Measurements from ENCODE around the gene NTF4. TPM values are rescaled to one million over a fixed set of nuclear protein-coding genes. Genes with fewer than 3 reads are reported as not detected.
"Not testable (repeated sequence)": the region's sequence is repeated elsewhere in the genome, so short reads cannot be mapped to it uniquely, and the experiment has no call there.

Gene NTF4
- total RNA-seq, 1 experiment from 2014 or later = 0.18 TPM

- peak overlapping the region; percentile 30; the same call in 1 of the 2 replicates for H2AFZ ChIP-seq (ENCODE audit: low read length)
- ATAC-seq (peak; percentile 49), DNase-seq (peak; percentile 55)
- no peak for TF ChIP-seq EZH2phosphoT487 (IDR thresholded peaks at IDR 0.05; ENCODE audit: borderline replicate concordance, low read length)
- TF ChIP-seq, protein P1, sequence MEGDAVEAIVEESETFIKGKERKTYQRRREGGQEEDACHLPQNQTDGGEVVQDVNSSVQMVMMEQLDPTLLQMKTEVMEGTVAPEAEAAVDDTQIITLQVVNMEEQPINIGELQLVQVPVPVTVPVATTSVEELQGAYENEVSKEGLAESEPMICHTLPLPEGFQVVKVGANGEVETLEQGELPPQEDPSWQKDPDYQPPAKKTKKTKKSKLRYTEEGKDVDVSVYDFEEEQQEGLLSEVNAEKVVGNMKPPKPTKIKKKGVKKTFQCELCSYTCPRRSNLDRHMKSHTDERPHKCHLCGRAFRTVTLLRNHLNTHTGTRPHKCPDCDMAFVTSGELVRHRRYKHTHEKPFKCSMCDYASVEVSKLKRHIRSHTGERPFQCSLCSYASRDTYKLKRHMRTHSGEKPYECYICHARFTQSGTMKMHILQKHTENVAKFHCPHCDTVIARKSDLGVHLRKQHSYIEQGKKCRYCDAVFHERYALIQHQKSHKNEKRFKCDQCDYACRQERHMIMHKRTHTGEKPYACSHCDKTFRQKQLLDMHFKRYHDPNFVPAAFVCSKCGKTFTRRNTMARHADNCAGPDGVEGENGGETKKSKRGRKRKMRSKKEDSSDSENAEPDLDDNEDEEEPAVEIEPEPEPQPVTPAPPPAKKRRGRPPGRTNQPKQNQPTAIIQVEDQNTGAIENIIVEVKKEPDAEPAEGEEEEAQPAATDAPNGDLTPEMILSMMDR (conservative IDR thresholded peaks at IDR 0.05; ENCODE audit: low read depth, low read length) = peak; percentile 30; the same call in 1 of the 2 replicates
- no peaks in the 10 kb centered on the region for H3K27me3 ChIP-seq (ENCODE audit: low read length)
- no peak overlapping the region for H3K9ac ChIP-seq (ENCODE audit: low read length)
- peak overlapping the region; percentile 60 for H3K4me3 ChIP-seq (ENCODE audit: low read length)
- peak overlapping the region; percentile 77 for H3K4me2 ChIP-seq (ENCODE audit: low read length)
- H4K20me1 ChIP-seq (ENCODE audit: low read length) = no peaks in the 10 kb centered on the region
- H3K79me2 ChIP-seq (ENCODE audit: low read length) = no peaks in the 10 kb centered on the region
- no peak overlapping the region for H3K27ac ChIP-seq (ENCODE audit: low read length)
- intact Hi-C loops (cut with micrococcal nuclease) = no loop called here
- H3K9me2 ChIP-seq (replicated peaks; ENCODE audit: low read length) = no peaks in the 10 kb centered on the region
- H3K4me1 ChIP-seq (ENCODE audit: insufficient read depth, low read length) = peaks cover 10% of the 10 kb centered on the region; the same call in 1 of the 2 replicates
- H3F3A ChIP-seq (ENCODE audit: low read length, unreplicated experiment) = no peaks in the 10 kb centered on the region
- no peaks in the 10 kb centered on the region for H3K36me3 ChIP-seq (ENCODE audit: low read depth, low read length)
- no peaks in the 10 kb centered on the region for H3K9me3 ChIP-seq (ENCODE audit: low read length)
- CTCF ChIA-PET = no interaction called here
- POLR2A ChIA-PET (ENCODE audit: unreplicated experiment) = interaction anchor here (0.5 kb wide), 1 partner anchor 10 kb away, joined by 3 read pairs; no protein-coding TSS in a partner anchor
- BruUV-seq (replicated peaks) = no TSS peak
Observed at GRCh38 chr19:49019242-49019932, 45.2 kb downstream of the NTF4 start.

DNA sequence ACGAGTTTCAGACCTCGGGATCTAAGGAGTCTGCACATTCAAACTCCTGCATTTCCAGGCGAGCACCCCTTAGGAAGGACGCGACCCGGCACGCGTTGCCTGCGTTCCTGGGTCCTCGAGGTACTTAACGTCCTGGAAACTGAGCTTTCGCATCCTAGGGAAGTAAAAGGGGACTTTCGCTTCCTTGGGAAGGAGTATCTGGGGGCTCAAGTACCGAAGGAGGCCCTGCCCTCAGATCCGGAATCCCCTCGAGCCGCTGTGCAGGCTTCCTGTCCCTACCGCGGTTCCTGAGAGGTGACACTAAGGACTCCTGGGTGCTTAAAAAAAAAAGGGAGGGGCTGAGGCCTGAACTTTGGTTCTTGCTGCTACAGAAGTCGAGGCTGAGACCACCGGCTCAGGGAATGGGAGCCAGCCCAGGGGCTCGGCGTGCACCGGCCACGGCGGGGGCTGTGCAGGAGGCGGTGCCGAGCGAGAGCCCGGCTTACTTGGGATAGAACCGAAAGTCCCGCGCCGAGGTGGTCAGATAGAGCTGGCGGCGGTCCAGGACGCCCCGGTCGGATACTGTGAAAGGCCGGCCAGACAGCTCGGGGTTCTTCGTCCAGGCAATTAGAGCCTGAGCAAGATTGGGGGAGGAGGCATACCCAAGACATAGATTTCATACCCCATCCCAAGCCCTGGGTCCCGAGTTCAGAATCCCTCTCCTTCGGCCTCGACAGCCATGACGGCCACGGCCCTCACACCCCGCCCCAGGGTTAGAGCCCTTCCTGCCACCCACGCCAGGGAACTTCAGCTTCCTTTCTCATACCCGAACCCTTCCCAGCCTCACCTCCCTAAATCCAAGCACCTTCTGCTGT, 46.0 kb downstream of the NTF4 start:
- POLR2A ChIA-PET (ENCODE audit: unreplicated experiment) = interaction anchor here (0.5 to 0.6 kb wide), 3 partner anchors 10 to 106 kb away, joined by 3 read pairs; no protein-coding TSS in a partner anchor

GRCh38 chr19:49017666-49018351, 46.8 kb downstream of the NTF4 start:
- BruUV-seq (replicated peaks) = no TSS peak
- POLR2A ChIA-PET (ENCODE audit: unreplicated experiment) = interaction anchor here (0.5 to 0.6 kb wide), 3 partner anchors 25 to 107 kb away, joined by 3 to 7 read pairs (median 3); no protein-coding TSS in a partner anchor
- H4K20me1 ChIP-seq (ENCODE audit: low read length) = no peaks in the 10 kb centered on the region
- H3K9me3 ChIP-seq (ENCODE audit: low read length) = no peaks in the 10 kb centered on the region
- H3K4me1 ChIP-seq (ENCODE audit: insufficient read depth, low read length) = peaks cover 10% of the 10 kb centered on the region; the same call in 1 of the 2 replicates
- no peak overlapping the region for H3K27ac ChIP-seq (ENCODE audit: low read length)
- peak overlapping the region; percentile 77 for H3K4me2 ChIP-seq (ENCODE audit: low read length)
- DNase-seq (peak; percentile 59), ATAC-seq (peak; percentile 74)
- no peaks in the 10 kb centered on the region for H3K27me3 ChIP-seq (ENCODE audit: low read length)
- H3K9me2 ChIP-seq (replicated peaks; ENCODE audit: low read length) = no peaks in the 10 kb centered on the region
- CTCF ChIA-PET = interaction anchor here (0.5 to 1.1 kb wide), 4 partner anchors 24 to 146 kb away, joined by 3 to 9 read pairs (median 4); partner anchors contain the start of genes GYS1 and RUVBL2
- H3K36me3 ChIP-seq (ENCODE audit: low read depth, low read length) = no peaks in the 10 kb centered on the region
- H2AFZ ChIP-seq (ENCODE audit: low read length) = peak overlapping the region; percentile 46
- no peak for TF ChIP-seq EZH2 (IDR thresholded peaks at IDR 0.05; ENCODE audit: low read length, unreplicated experiment)
- no peak for TF ChIP-seq EZH2phosphoT487 (IDR thresholded peaks at IDR 0.05; ENCODE audit: borderline replicate concordance, low read length)
- TF ChIP-seq, protein P1 (conservative IDR thresholded peaks at IDR 0.05; ENCODE audit: low read depth, low read length) = 0 out of 2 replicates have a peak, but pooled peaks have one; percentile 27
- intact Hi-C loops (cut with micrococcal nuclease) = no loop called here
- H3F3A ChIP-seq (ENCODE audit: low read length, unreplicated experiment) = no peaks in the 10 kb centered on the region
- H3K9ac ChIP-seq (ENCODE audit: low read length) = peak overlapping the region; percentile 35
- H3K79me2 ChIP-seq (ENCODE audit: low read length) = no peaks in the 10 kb centered on the region
- H3K4me3 ChIP-seq (ENCODE audit: low read length) = peak overlapping the region; percentile 60

More for the DNA sequence above, 46.0 kb downstream of the NTF4 start:
- H3K36me3 ChIP-seq (ENCODE audit: low read depth, low read length); H3K9me3 ChIP-seq (ENCODE audit: low read length); H3K9me2 ChIP-seq (replicated peaks; ENCODE audit: low read length); H4K20me1 ChIP-seq (ENCODE audit: low read length); H3K79me2 ChIP-seq (ENCODE audit: low read length); intact Hi-C loops (cut with micrococcal nuclease); H3F3A ChIP-seq (ENCODE audit: low read length, unreplicated experiment); H3K27me3 ChIP-seq (ENCODE audit: low read length); H3K27ac ChIP-seq (ENCODE audit: low read length): not testable (repeated sequence)
- DNase-seq (peak; percentile 8), ATAC-seq (peak; percentile 29; the same call in 1 of the 2 replicates)
- peak overlapping the region; percentile 60 for H3K4me3 ChIP-seq (ENCODE audit: low read length)
- peak overlapping the region; percentile 46; the same call in 1 of the 2 replicates for H2AFZ ChIP-seq (ENCODE audit: low read length)
- TSS peak; percentile 42 for BruUV-seq (replicated peaks)
- H3K9ac ChIP-seq (ENCODE audit: low read length) = peak overlapping the region; percentile 35
- H3K4me1 ChIP-seq (ENCODE audit: insufficient read depth, low read length) = peaks cover 10% of the 10 kb centered on the region; the same call in 1 of the 2 replicates
- CTCF ChIA-PET = interaction anchor here (1.1 kb wide), 1 partner anchor 79 kb away, joined by 4 read pairs; no protein-coding TSS in a partner anchor
- peak overlapping the region; percentile 77 for H3K4me2 ChIP-seq (ENCODE audit: low read length)

All from PC-3 (cell line).